T47D (cell line): ENCODE results near the gene TLK2.
"Not testable (repeated sequence)": the region's sequence is repeated elsewhere in the genome, so short reads cannot be mapped to it uniquely, and the experiment has no call there.

Experiments used
- DNase-seq, 2 experiments: peaks; one replicate each; pipeline versions ENCODE4 v3.0.0 to v3.0.0-alpha.2; 2011 to 2012; ENCODE audit warnings: low read depth in 1 of 2, low spot score in 1 of 2
- JUND ChIP-seq: IDR thresholded peaks from 2 replicates; pipeline ENCODE4 v1.6.1; 2012; ENCODE audit warnings: low read depth
- in situ Hi-C: cut with HindIII; loops from 2 replicates; pipeline ENCODE4 v1.10.0; 2016; ENCODE audit warnings: low sequenced_read_pairs, low pct_unique_long_range_greater_than_20kb

TLK2 gene

GRCh38 chr17:62573480-62574117 lies 95.0 kb downstream of the TLK2 start:
- in situ Hi-C loops: no loop called here
- no peak for DNase-seq
- no peak for TF ChIP-seq JUND

DNA sequence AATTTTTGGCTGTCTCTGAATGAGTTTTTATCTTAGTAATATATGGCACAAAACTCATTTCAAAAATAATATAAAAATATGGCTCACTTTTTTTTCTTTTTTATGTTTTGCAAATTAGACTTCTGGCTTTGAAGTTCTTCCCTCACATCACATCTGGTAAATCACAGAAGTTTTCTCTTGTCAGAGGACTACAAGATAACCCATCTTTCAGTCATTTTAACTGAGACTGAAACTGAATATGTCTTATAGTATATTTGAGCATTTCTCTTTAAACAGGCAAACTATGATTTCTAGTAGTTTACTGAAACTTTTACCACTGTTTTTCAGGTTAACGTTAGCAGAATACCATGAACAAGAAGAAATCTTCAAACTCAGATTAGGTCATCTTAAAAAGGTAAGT lies 97.8 kb downstream of the TLK2 start:
- TF ChIP-seq JUND: no peak
- no peak for DNase-seq
- in situ Hi-C loops: no loop called here

- no peak for TF ChIP-seq JUND
- no peak for DNase-seq
- in situ Hi-C loops: no loop called here
Observed at GRCh38 chr17:62578757-62579487, 100.3 kb downstream of the TLK2 start.

DNA sequence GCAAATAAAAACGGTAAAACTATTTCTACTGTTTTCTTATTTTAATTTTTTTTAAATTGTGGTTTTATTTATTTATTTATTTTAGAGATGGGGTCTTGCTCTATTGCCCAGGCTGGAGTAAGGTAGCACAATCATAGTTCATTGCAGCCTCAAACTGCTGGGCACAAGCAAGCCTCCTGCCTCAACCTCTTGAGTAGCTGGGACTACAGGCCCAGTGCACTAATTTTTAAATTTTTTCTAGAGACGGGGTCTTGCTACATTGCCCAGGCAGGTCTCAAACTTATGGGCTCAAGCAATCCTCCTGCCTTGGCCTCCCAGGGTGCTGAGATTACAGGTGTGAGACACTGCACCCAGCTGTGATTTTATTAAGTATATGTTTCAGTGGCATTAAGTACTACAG lies 102.3 kb downstream of the TLK2 start:
- in situ Hi-C loops: no loop called here
- DNase-seq: no peak
- TF ChIP-seq JUND: no peak

DNA sequence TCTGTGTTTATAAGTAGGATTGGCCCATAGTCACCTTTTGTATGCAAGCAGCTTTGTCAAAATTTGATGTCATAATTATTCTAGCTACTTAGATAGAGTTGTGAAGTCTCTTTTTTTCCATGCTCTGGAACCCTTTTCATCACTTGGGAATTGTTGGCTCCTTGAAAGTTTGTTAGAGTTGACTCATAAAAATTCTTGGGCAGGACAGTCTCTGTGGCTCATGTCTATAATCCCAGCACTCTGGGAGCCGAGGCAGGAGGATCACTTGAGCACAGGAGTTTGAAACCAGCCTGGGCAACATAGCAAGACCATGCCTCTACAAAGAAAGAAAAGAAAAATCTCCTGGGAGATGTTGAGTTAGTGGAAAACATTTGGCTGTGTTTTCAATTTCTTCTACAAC lies 103.1 kb downstream of the TLK2 start:
- no peak for TF ChIP-seq JUND
- in situ Hi-C loops: no loop called here
- DNase-seq: no peak

- TF ChIP-seq JUND: no peak
- in situ Hi-C loops: no loop called here
- no peak for DNase-seq
Observed at GRCh38 chr17:62587554-62587953, 108.9 kb downstream of the TLK2 start.

DNA sequence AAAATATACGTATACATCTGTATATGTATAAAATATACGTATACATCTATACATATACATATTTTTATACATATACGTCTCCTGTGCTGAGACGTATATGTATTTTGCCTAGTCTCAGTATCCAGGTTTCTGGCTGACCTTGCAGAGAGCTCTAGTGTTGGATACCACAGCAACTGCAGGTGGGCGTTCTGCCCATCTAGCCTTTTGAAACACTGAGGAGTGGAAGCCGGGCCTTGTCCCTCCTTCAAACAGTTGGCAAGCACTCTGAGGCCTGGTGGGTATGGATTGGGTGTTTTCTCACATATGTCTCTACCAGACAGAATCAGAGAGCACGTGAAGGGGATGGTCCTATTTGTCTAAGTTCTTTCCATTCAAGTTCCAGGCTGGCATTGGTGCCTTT lies 109.5 kb downstream of the TLK2 start:
- TF ChIP-seq JUND: no peak
- DNase-seq: no peak
- in situ Hi-C loops: no loop called here

GRCh38 chr17:62591333-62591732 lies 112.7 kb downstream of the TLK2 start:
- DNase-seq: no peak
- no peak for TF ChIP-seq JUND
- in situ Hi-C loops: no loop called here

DNA sequence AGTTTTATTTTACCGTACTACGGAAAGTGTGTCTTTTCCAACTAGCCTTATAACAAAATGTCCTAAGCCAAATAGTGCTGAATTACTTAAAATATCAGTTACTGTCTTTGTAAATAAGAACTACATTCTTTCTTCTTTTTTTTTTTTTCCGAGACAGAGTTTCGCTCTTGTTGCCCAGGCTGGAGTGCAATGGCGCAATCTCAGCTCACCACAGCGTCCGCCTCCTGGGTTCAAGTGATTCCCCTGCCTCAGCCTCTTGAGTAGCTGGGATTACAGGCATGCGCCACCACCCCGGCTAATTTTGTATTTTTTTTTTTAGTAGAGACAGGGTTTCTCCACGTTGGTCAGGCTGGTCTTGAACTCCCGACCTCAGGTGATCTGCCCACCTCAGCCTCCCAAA lies 113.2 kb downstream of the TLK2 start:
- DNase-seq, in situ Hi-C loops: not testable (repeated sequence)

DNA sequence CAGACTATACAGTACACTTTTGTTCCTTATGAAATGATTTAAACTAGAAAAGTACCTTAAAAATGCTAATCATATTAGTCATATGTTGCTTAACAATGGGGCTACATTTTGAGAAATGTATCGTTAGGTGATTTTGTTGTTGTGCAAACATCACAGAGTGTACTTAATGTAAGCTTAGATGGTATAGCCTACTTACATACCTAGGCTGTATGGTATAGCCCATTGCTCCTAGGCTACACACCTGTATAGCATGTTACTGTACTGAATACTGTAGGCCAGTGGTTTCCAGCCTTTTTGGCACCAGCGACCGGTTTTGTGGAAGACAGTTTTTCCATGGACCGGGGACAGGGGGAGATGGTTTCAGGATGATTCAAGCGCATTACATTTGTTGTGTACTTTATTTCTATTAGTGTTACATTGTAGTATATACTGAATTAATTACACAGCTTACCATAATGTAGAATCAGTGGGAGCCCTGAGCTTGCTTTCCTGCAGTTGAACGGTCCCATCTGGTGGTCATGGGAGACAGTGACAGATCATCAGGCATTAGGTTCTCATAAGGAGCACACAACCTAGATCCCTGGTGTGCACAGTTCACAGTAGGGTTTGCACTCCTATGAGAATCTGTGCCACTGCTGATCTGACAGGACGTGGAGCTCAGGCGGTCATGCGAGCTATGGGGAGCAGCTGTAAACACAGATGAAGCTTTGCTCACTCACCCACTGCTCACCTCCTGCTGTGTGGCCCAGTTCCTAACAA lies 113.9 kb downstream of the TLK2 start:
- peak in 1 of 2 experiments; percentile 52 for DNase-seq
- TF ChIP-seq JUND: no peak
- in situ Hi-C loops: no loop called here

GRCh38 chr17:62595484-62595883 lies 116.9 kb downstream of the TLK2 start:
- in situ Hi-C loops: no loop called here
- no peak for DNase-seq
- no peak for TF ChIP-seq JUND

- no peak for DNase-seq
- TF ChIP-seq JUND: no peak
- in situ Hi-C loops: no loop called here
Observed at GRCh38 chr17:62596662-62597061, 118.0 kb downstream of the TLK2 start.

GRCh38 chr17:62597150-62597549 lies 118.5 kb downstream of the TLK2 start:
- no peak for DNase-seq
- in situ Hi-C loops: no loop called here

More at GRCh38 chr17:62597150-62597549, 118.5 kb downstream of the TLK2 start:
- TF ChIP-seq JUND: no peak
